NT2/D1 (cell line): Measurements from ENCODE around the gene JARID2.

ENCODE experiments used
- DNase-seq: peaks from one replicate; pipeline ENCODE4 v3.0.0-alpha.2; 2011; ENCODE audit warnings: low read depth, low spot score
- H3K27me3 ChIP-seq: 2 replicates; pipeline ENCODE4 v1.6.0; 2011; ENCODE audit warnings: mild to moderate bottlenecking; ENCODE audit not compliant: insufficient read length, insufficient read depth
- H3K36me3 ChIP-seq: 2 replicates; pipeline ENCODE4 v1.6.1; 2011; ENCODE audit warnings: mild to moderate bottlenecking, low read length, mixed read lengths; ENCODE audit not compliant: insufficient read depth, insufficient read length
- H3K4me1 ChIP-seq: 2 replicates; pipeline ENCODE4 v1.5.1; 2011; ENCODE audit not compliant: insufficient read depth, insufficient read length
- H3K4me3 ChIP-seq: 2 replicates; pipeline ENCODE4 v1.5.1; 2011; ENCODE audit warnings: low read depth; ENCODE audit not compliant: insufficient read length
- H3K9ac ChIP-seq: 2 replicates; pipeline ENCODE4 v1.6.0; 2011; ENCODE audit warnings: low read depth; ENCODE audit not compliant: insufficient read length
- H3K9me3 ChIP-seq: 2 replicates; pipeline ENCODE4 v1.5.1; 2011; ENCODE audit warnings: mild to moderate bottlenecking, low read length; ENCODE audit not compliant: insufficient read depth
- SUZ12 ChIP-seq: IDR thresholded peaks from 2 replicates; pipeline ENCODE4 v1.6.1; 2011; ENCODE audit not compliant: insufficient read length, insufficient read depth; ENCODE audit errors: extremely low read depth
- YY1 ChIP-seq: IDR thresholded peaks from 2 replicates; pipeline ENCODE4 v1.6.1; 2011; ENCODE audit not compliant: insufficient read length, insufficient read depth
- ZNF274 ChIP-seq: IDR thresholded peaks from 2 replicates; pipeline ENCODE4 v1.6.1; 2011; ENCODE audit warnings: mild to moderate bottlenecking, low read depth, low read length

Gene JARID2

DNA sequence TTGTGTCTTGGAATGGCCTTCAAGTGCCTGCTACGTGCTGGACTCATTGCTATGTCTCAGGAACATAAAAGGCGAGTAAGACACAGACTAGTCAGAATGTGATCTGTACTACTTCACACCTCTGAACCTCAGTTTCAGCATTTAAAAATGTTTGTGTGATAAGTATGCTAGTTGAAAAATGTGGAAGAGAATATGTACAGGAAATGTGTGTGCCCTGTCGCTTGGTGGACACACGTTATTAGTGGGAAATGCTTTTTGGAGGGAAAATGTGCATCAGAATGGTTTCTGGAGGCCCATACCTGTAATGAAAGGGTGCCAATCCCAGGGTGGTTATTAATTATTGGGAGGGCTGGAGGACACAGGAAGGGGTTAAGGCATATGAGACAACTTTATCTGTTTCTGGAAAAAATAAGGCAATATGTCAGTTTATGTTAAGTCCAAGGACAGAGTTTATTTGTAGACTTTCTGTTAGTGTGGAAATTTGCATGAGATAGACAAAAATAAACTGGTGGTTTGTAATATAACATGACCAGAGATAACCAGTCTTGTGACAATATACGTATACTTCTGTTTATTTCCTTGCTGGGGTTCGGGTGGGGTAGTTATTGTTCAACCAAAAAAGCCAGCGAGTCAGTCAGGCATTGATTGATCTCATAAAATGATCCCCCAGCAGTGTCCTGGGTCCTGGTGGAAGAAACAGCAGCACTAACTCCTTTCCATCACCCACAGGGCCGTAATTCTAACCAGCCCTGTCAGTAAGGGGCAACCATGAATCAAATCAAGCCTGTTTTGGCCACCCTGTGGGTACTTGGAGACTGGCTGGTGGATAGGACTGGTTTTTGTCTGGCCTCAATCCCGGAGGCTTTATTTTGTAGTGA is 117.9 kb downstream of the JARID2 start:
- Histone ChIP-seq H3K9ac (no peak overlapping the region), H3K27me3 (no peaks in the 10 kb centered on the region), H3K4me3 (no peak overlapping the region), H3K9me3 (no peaks in the 10 kb centered on the region), H3K4me1 (peaks cover 2% of the 10 kb centered on the region), H3K36me3 (no peaks in the 10 kb centered on the region)
- DNase-seq = no peak
- no peak for TF ChIP-seq YY1
- TF ChIP-seq ZNF274 = no peak
- TF ChIP-seq SUZ12 = no peak

DNA sequence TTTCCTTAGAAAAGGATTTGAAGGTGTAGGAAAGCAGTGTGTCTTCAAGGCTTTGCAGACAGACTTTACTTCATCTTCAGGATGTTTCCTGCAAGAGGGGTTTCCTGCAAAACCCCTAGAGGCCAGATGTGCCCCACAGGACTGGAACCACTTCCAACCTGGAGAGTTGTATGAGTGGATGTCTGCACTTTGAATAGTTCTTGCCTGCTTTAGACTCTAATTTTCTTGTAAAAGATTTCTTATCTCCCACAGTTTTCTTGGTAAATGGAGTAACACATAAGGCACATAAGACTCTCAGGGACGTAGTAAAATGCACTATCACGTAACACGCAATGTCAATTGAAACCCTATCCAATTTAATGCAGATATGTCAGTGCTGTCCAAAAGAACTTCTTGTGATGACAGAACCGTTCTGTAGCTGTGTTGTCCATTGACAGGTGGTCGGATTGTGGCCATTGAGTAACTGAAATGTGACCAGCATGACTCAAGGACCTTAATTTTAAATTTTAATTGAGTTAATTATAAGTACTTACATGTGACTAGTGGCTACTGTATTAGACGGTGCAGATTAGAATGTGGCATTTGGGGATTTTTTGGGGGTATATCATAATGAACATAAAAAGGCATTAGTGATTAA is 118.7 kb downstream of the JARID2 start:
- Histone ChIP-seq H3K9me3 (no peaks in the 10 kb centered on the region), H3K27me3 (no peaks in the 10 kb centered on the region), H3K9ac (no peak overlapping the region), H3K4me1 (peaks cover 2% of the 10 kb centered on the region), H3K36me3 (no peaks in the 10 kb centered on the region), H3K4me3 (no peak overlapping the region)
- DNase-seq = no peak
- no peak for TF ChIP-seq SUZ12
- no peak for TF ChIP-seq YY1
- no peak for TF ChIP-seq ZNF274

DNA sequence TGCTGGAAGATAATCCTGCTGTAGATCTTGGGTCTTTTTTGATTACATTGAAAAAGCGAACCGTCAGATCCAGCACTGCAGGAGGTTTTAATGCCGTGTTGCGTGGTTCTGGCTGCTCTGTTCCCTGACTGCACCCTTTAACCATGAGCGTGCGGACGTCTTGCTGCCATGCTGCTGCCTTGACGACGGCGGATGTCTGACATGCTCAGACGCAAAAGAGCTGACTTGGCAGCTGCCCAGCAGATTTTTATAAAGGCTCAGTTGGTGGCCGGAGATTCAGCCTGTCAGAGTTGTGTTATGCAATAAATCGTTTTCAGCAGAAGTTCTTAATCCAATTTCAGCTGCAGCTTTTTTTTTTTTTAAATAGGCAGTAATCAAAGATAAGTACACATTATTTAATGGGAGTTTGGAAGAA is 119.4 kb downstream of the JARID2 start:
- Histone ChIP-seq H3K4me1 (peaks cover 2% of the 10 kb centered on the region), H3K4me3 (no peak overlapping the region), H3K36me3 (no peaks in the 10 kb centered on the region), H3K9me3 (no peaks in the 10 kb centered on the region), H3K9ac (no peak overlapping the region), H3K27me3 (no peaks in the 10 kb centered on the region)
- DNase-seq = no peak
- TF ChIP-seq ZNF274 (no peak), SUZ12 (no peak), YY1 (no peak)

DNA sequence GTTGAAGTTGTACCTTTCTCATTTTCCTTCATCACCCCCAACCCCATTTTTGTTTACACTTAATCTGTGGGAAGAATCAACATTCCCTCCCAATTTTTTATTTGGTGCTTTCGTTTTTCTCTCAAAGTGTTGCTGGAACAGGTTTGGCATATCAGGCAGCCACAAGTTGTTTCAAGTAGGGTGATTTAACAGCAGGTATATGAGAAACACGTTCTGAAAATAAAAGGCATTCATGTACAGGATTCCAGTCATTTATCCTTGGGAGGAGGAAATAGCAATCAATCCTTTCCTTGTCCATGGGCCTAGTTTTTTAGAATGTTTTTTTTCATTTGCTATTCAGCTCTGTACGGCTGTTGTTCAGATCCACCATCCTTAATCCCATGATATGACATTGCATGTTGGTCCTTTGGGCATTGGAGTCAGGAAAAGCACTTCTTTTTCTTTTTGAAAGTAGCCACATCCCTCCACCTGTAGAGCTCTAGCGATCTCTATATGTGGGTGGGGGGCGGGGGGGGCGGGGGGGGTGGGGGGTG is 120.2 kb downstream of the JARID2 start:
- no peaks in the 10 kb centered on the region for H3K36me3 ChIP-seq
- no peak overlapping the region for H3K4me3 ChIP-seq
- H3K9ac ChIP-seq = no peak overlapping the region
- H3K4me1 ChIP-seq = peaks cover 2% of the 10 kb centered on the region
- TF ChIP-seq SUZ12 (no peak), YY1 (no peak), ZNF274 (no peak)
- DNase-seq = no peak
- H3K9me3 ChIP-seq = no peaks in the 10 kb centered on the region
- H3K27me3 ChIP-seq = no peaks in the 10 kb centered on the region

DNA sequence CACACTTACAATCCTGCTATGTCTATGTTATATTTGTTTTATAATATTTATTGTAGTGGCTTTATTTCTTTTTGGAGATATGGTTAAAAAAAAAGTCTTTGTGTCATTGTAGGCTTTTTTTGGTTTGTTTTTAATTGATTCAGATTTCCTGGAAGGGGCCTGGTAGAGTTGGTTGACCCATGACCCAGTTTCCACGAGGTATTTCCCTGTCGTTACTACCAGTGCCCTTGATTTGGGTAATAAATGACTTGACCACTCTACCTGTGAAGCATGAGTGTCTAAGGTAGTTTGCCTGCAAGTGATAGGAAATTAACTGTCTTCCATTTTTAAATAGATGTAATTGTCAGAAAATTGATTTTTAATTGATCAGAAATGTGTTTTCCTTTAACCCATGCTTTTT is 121.0 kb downstream of the JARID2 start:
- peaks cover 2% of the 10 kb centered on the region for H3K4me1 ChIP-seq
- H3K27me3 ChIP-seq = no peaks in the 10 kb centered on the region
- no peak overlapping the region for H3K4me3 ChIP-seq
- H3K9ac ChIP-seq = no peak overlapping the region
- TF ChIP-seq YY1 = no peak
- TF ChIP-seq SUZ12 = no peak
- TF ChIP-seq ZNF274 = no peak
- no peaks in the 10 kb centered on the region for H3K36me3 ChIP-seq
- no peak for DNase-seq
- H3K9me3 ChIP-seq = no peaks in the 10 kb centered on the region

DNA sequence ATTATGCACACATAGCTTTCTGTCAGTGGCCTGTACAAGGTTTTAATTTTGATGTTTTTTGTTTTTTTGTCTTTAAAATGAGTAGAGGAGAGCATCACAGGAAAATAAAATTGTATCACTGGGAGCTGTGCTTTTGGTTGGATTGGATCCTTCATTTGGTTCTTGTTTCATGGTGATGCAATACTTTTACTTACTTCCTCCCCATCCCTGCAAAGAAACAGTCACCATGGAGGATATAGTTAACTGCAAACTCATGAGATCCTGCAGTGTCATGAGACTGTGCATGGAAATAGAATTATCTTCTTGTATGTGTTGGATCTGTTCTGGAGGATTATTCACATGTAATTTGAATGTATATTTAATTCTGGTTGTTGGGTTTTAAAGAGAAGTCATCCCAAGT is 122.3 kb downstream of the JARID2 start:
- no peaks in the 10 kb centered on the region for H3K4me1 ChIP-seq
- no peak for DNase-seq

DNA sequence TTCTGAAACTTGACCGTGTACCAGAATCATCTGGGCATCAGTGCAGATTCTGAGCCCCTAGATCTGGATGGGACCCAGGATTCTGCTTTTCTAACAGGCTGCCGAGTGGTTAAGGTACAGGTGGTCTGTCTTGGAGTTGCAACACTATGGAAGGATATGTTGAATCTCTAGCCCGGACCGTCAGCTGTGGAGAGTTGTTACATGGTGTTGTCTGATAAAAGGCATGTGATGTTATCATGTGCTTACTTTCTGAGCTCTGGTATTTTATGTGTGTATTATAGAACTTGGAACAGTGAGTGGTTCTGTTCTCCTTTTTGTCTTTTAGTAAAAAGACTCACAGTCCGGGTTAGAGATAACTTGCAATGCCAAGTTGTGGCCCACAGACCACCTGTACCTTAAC is 123.0 kb downstream of the JARID2 start:
- H3K4me3 ChIP-seq = no peak overlapping the region
- no peak overlapping the region for H3K9ac ChIP-seq
- TF ChIP-seq YY1 (no peak), SUZ12 (no peak), ZNF274 (no peak)
- DNase-seq = no peak
- no peaks in the 10 kb centered on the region for H3K36me3 ChIP-seq
- H3K27me3 ChIP-seq = no peaks in the 10 kb centered on the region
- H3K4me1 ChIP-seq = no peaks in the 10 kb centered on the region
- no peaks in the 10 kb centered on the region for H3K9me3 ChIP-seq

More for the DNA sequence above, 122.3 kb downstream of the JARID2 start:
- no peaks in the 10 kb centered on the region for H3K9me3 ChIP-seq
- no peak overlapping the region for H3K4me3 ChIP-seq
- no peak overlapping the region for H3K9ac ChIP-seq
- H3K36me3 ChIP-seq = no peaks in the 10 kb centered on the region
- H3K27me3 ChIP-seq = no peaks in the 10 kb centered on the region
- TF ChIP-seq SUZ12 = no peak
- TF ChIP-seq YY1 = no peak
- no peak for TF ChIP-seq ZNF274
